ENCODE measurements around the gene CNOT6. TPM values are rescaled to one million over a fixed set of nuclear protein-coding genes. Genes with fewer than 3 reads are reported as not detected.

Gene CNOT6
- total and polyA plus RNA-seq, 3 donors from 2014 or later = 22.1 to 29.7 (median 28.9) TPM

DNA sequence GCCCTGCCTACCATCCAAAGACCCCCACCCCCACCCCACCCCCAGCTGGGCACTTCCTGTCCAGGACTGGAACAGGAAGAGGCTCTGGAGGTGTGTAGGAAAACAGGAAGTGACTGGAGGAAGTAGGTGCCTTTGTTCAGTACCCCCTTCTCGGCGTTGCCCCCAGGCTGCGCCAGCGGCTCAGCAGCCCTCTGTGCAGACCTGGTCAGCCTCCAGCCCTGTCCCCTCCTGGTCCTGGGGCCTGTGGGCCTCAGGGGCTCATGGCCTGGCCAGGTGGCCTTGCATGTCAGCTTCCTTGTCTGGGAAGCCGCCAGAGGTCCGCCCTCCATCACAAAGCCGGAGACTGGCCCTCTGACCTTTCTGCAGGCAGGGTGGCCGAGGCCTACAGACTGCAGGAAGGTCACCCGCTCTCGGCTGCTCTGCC lies 129.2 kb downstream of the CNOT6 start:
- no peaks in the 10 kb centered on the region for H3K36me3 ChIP-seq (ENCODE audit: low read depth, missing control alignments)
- no peaks in the 10 kb centered on the region for H3K27me3 ChIP-seq
- no peaks in the 10 kb centered on the region for H3K4me1 ChIP-seq
- no peaks in the 10 kb centered on the region for H3K9me3 ChIP-seq
- DNase-seq = no peak
- TF ChIP-seq CTCF (IDR thresholded peaks at IDR 0.05) (no peak), POLR2A (IDR thresholded peaks at IDR 0.05) (no peak)
- H3K27ac ChIP-seq = no peak overlapping the region
- no peak overlapping the region for H3K4me3 ChIP-seq
- 79 to 85% methylated on average over 3 to 10 of the region's 10 CpGs for WGBS, 2 donors
- intact Hi-C loops (cut with DNase I; ENCODE audit: low total_unique reads) = no loop called here

- no peaks in the 10 kb centered on the region for H3K36me3 ChIP-seq (ENCODE audit: low read depth, missing control alignments)
- TF ChIP-seq POLR2A (IDR thresholded peaks at IDR 0.05) (no peak), CTCF (IDR thresholded peaks at IDR 0.05) (no peak)
- no peaks in the 10 kb centered on the region for H3K9me3 ChIP-seq
- no peak overlapping the region for H3K4me3 ChIP-seq
- intact Hi-C loops (cut with DNase I; ENCODE audit: low total_unique reads) = no loop called here
- WGBS, 2 donors = 81 to 91% methylated on average over 15 of the region's 15 CpGs
- H3K27me3 ChIP-seq = no peaks in the 10 kb centered on the region
- H3K4me1 ChIP-seq = no peaks in the 10 kb centered on the region
- DNase-seq = no peak
- no peak overlapping the region for H3K27ac ChIP-seq
These were observed 129.7 kb downstream of the CNOT6 start for GRCh38 chr5:180623844-180624243.

DNA sequence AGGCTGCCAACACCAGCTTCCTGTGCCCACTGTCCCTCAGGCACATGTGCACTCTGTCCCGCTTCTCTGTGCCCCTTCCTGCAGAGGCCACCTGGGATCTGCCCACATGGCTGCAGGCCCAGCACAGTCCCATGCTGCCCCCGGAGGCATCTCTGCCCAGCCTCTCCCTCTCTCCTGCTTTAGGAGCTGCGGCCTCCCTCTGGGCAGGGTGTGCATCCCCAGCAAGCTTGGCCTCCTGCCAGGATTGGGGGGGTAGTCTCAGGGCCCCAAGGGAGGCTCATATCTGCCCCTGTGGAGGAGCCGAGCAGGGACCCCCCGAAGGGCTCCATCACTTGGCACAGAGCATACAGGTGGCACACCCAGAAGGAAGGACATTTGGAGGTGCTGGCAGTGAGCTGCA lies 130.4 kb downstream of the CNOT6 start:
- Histone ChIP-seq H3K27me3 (no peaks in the 10 kb centered on the region), H3K27ac (no peak overlapping the region), H3K9me3 (no peaks in the 10 kb centered on the region), H3K4me1 (no peaks in the 10 kb centered on the region), H3K4me3 (no peak overlapping the region), H3K36me3 (ENCODE audit: low read depth, missing control alignments) (no peaks in the 10 kb centered on the region)
- 45 to 52% methylated on average over 4 to 5 of the region's 5 CpGs for WGBS, 2 donors
- no peak for DNase-seq
- no peak for TF ChIP-seq CTCF (IDR thresholded peaks at IDR 0.05)
- TF ChIP-seq POLR2A (IDR thresholded peaks at IDR 0.05) = no peak
- intact Hi-C loops (cut with DNase I; ENCODE audit: low total_unique reads) = no loop called here

- no peak overlapping the region for H3K4me3 ChIP-seq
- no peak overlapping the region for H3K27ac ChIP-seq
- H3K27me3 ChIP-seq = no peaks in the 10 kb centered on the region
- no peaks in the 10 kb centered on the region for H3K9me3 ChIP-seq
- no peak for DNase-seq
- no peak for TF ChIP-seq POLR2A (IDR thresholded peaks at IDR 0.05)
- no peak for TF ChIP-seq CTCF (IDR thresholded peaks at IDR 0.05)
- no peaks in the 10 kb centered on the region for H3K36me3 ChIP-seq (ENCODE audit: low read depth, missing control alignments)
- intact Hi-C loops (cut with DNase I; ENCODE audit: low total_unique reads) = no loop called here
- no peaks in the 10 kb centered on the region for H3K4me1 ChIP-seq
- WGBS, 2 donors = 79 to 91% methylated on average over 4 to 10 of the region's 10 CpGs
These were observed 131.1 kb downstream of the CNOT6 start for GRCh38 chr5:180625125-180625790.

Data from testis (tissue), 3 donors.